Sigmoid colon (tissue), 4 donors: ENCODE data around the gene SP2.

Source experiments
- CTCF ChIP-seq, 4 experiments: fragments of 450-650 bp in 3 of 4; fragments of 200-600 bp in 1 of 4; IDR thresholded peaks; one replicate each; pipeline ENCODE4 v1.5.1; 2016 to 2019; ENCODE audit warnings: antibody characterized with exemption in 4 of 4, mild to moderate bottlenecking in 3 of 4, moderate library complexity in 2 of 4
- POLR2A ChIP-seq, 2 donors: fragments of 450-650 bp; IDR thresholded peaks; one replicate each; pipeline ENCODE4 v1.6.1; 2016; ENCODE audit warnings: antibody characterized with exemption in 2 of 2, mild to moderate bottlenecking in 2 of 2, moderate library complexity in 2 of 2
- POLR2AphosphoS5 ChIP-seq, 4 donors: sonication (generic); formaldehyde crosslinking; IDR thresholded peaks; one replicate each; pipeline ENCODE4 v1.6.1; 2017; ENCODE audit warnings: antibody characterized with exemption in 4 of 4

- TF ChIP-seq POLR2A (IDR thresholded peaks at IDR 0.05), result no peak
- no peak for TF ChIP-seq CTCF (IDR thresholded peaks at IDR 0.05)
- no peak for TF ChIP-seq POLR2AphosphoS5 (IDR thresholded peaks at IDR 0.05)
These were observed 16.9 kb upstream of the SP2 start for GRCh38 chr17:47879028-47879585.
